Fibroblast of skin of scalp (primary cell): ENCODE data around the gene MYRIP.
"Not testable (repeated sequence)": the region's sequence is repeated elsewhere in the genome, so short reads cannot be mapped to it uniquely, and the experiment has no call there.

Experiments used
- DNase-seq: peaks from one replicate; pipeline ENCODE4 v3.0.0-alpha.2; 2013

The MYRIP gene

GRCh38 chr3:39972508-39972907, 163.1 kb downstream of the MYRIP start:
- DNase-seq, result no peak

GRCh38 chr3:39977058-39977794, 167.8 kb downstream of the MYRIP start:
- DNase-seq, result no peak

GRCh38 chr3:39978308-39978707, 168.9 kb downstream of the MYRIP start:
- DNase-seq, result no peak

GRCh38 chr3:39980058-39980457, 170.6 kb downstream of the MYRIP start:
- DNase-seq, result no peak

GRCh38 chr3:39980781-39981180, 171.4 kb downstream of the MYRIP start:
- DNase-seq, result no peak

GRCh38 chr3:39981547-39982184, 172.3 kb downstream of the MYRIP start:
- no peak for DNase-seq

- DNase-seq, result no peak
These were observed 173.4 kb downstream of the MYRIP start for GRCh38 chr3:39982665-39983357.

GRCh38 chr3:39989746-39990145, 180.3 kb downstream of the MYRIP start:
- no peak for DNase-seq

- DNase-seq, result peak; percentile 54
These were observed 181.1 kb downstream of the MYRIP start for GRCh38 chr3:39990532-39990931.

- no peak for DNase-seq
These were observed 199.4 kb downstream of the MYRIP start for GRCh38 chr3:40008796-40009195.

GRCh38 chr3:40009991-40010390, 200.6 kb downstream of the MYRIP start:
- DNase-seq, result no peak

GRCh38 chr3:40012381-40012780, 203.0 kb downstream of the MYRIP start:
- no peak for DNase-seq

GRCh38 chr3:40016391-40016790, 207.0 kb downstream of the MYRIP start:
- DNase-seq, result no peak

- no peak for DNase-seq
These were observed 209.0 kb downstream of the MYRIP start for GRCh38 chr3:40018369-40018768.

- DNase-seq, result no peak
These were observed 210.0 kb downstream of the MYRIP start for GRCh38 chr3:40019376-40019775.

GRCh38 chr3:40020689-40021088, 211.3 kb downstream of the MYRIP start:
- DNase-seq, result peak; percentile 40

GRCh38 chr3:40021338-40021737, 211.9 kb downstream of the MYRIP start:
- DNase-seq, result no peak

GRCh38 chr3:40022297-40022827, 213.0 kb downstream of the MYRIP start:
- DNase-seq, result no peak

- no peak for DNase-seq
These were observed 215.1 kb downstream of the MYRIP start for GRCh38 chr3:40024526-40024925.

GRCh38 chr3:40025892-40026291, 216.5 kb downstream of the MYRIP start:
- DNase-seq, result not testable (repeated sequence)

- peak; percentile 85 for DNase-seq
These were observed 225.8 kb downstream of the MYRIP start for GRCh38 chr3:40035177-40035576.

GRCh38 chr3:40037582-40037981, 228.2 kb downstream of the MYRIP start:
- no peak for DNase-seq

- peak; percentile 60 for DNase-seq
These were observed 233.5 kb downstream of the MYRIP start for GRCh38 chr3:40042752-40043443.
